Duodenal mucosa (tissue), 2 donors: ENCODE measurements around the gene LRRC56.

ENCODE experiments used
- H3K27ac ChIP-seq: one replicate; pipeline ENCODE4 v1.7.0; 2013; ENCODE audit warnings: low read depth, low read length
- H3K27me3 ChIP-seq, 2 donors: one replicate each; pipeline ENCODE4 v1.7.0; 2013; ENCODE audit warnings: low read length in 2 of 2, control low read depth in 1 of 2; ENCODE audit not compliant: insufficient read depth in 2 of 2, control insufficient read depth in 1 of 2
- H3K36me3 ChIP-seq, 2 donors: one replicate each; pipeline ENCODE4 v1.7.0; 2013; ENCODE audit warnings: low read length in 2 of 2, control low read depth in 1 of 2; ENCODE audit not compliant: insufficient read depth in 2 of 2, control insufficient read depth in 1 of 2
- H3K4me1 ChIP-seq, 2 donors: one replicate each; pipeline ENCODE4 v1.7.0; 2013; ENCODE audit warnings: low read length in 2 of 2, control low read depth in 1 of 2; ENCODE audit not compliant: insufficient read depth in 2 of 2, control insufficient read depth in 1 of 2
- H3K4me3 ChIP-seq, 2 donors: one replicate each; pipeline ENCODE4 v1.7.0; 2013; ENCODE audit warnings: low read length in 2 of 2, low read depth in 1 of 2
- H3K9ac ChIP-seq, 2 donors: one replicate each; pipeline ENCODE4 v1.7.0; 2013; ENCODE audit warnings: low read length in 2 of 2, low read depth in 1 of 2
- H3K9me3 ChIP-seq, 2 donors: one replicate each; pipeline ENCODE4 v1.7.0; 2013; ENCODE audit warnings: low read length in 2 of 2, control low read depth in 1 of 2; ENCODE audit not compliant: control insufficient read depth in 1 of 2

Gene LRRC56

GRCh38 chr11:492427-493226, 44.7 kb upstream of the LRRC56 start:
- no peaks in the 10 kb centered on the region for H3K9me3 ChIP-seq
- H3K4me3 ChIP-seq: no peak overlapping the region
- no peaks in the 10 kb centered on the region for H3K27me3 ChIP-seq
- no peak overlapping the region for H3K9ac ChIP-seq
- H3K27ac ChIP-seq: no peak overlapping the region
- H3K4me1 ChIP-seq: no peaks in the 10 kb centered on the region
- peaks cover 21 to 43% of the 10 kb centered on the region in 2 donors for H3K36me3 ChIP-seq

GRCh38 chr11:494761-495536, 42.4 kb upstream of the LRRC56 start:
- H3K9me3 ChIP-seq: no peaks in the 10 kb centered on the region
- H3K4me3 ChIP-seq: no peak overlapping the region
- H3K27ac ChIP-seq: no peak overlapping the region
- H3K4me1 ChIP-seq: no peaks in the 10 kb centered on the region
- no peak overlapping the region for H3K9ac ChIP-seq
- no peaks in the 10 kb centered on the region for H3K27me3 ChIP-seq
- peaks cover 43 to 63% of the 10 kb centered on the region in 2 donors for H3K36me3 ChIP-seq

GRCh38 chr11:495537-495931, 41.8 kb upstream of the LRRC56 start:
- Histone ChIP-seq H3K9me3 (no peaks in the 10 kb centered on the region), H3K9ac (no peak overlapping the region), H3K27ac (no peak overlapping the region), H3K36me3 (peaks cover 49 to 64% of the 10 kb centered on the region in 2 donors), H3K27me3 (no peaks in the 10 kb centered on the region), H3K4me1 (no peaks in the 10 kb centered on the region), H3K4me3 (no peak overlapping the region)

GRCh38 chr11:496834-497564, 40.3 kb upstream of the LRRC56 start:
- Histone ChIP-seq H3K27me3 (no peaks in the 10 kb centered on the region), H3K4me3 (no peak overlapping the region), H3K27ac (no peak overlapping the region), H3K9me3 (no peaks in the 10 kb centered on the region), H3K9ac (no peak overlapping the region), H3K36me3 (peaks cover 50 to 74% of the 10 kb centered on the region in 2 donors), H3K4me1 (no peaks in the 10 kb centered on the region)

- no peaks in the 10 kb centered on the region for H3K4me1 ChIP-seq
Observed at GRCh38 chr11:497565-498296, 39.6 kb upstream of the LRRC56 start.

GRCh38 chr11:498297-499181, 38.8 kb upstream of the LRRC56 start:
- H3K27ac ChIP-seq: no peak overlapping the region
- H3K4me3 ChIP-seq: no peak overlapping the region
- peaks cover 0 to under 1% of the 10 kb centered on the region in 2 donors for H3K4me1 ChIP-seq
- H3K27me3 ChIP-seq: no peaks in the 10 kb centered on the region
- peaks cover 50 to 77% of the 10 kb centered on the region in 2 donors for H3K36me3 ChIP-seq
- no peaks in the 10 kb centered on the region for H3K9me3 ChIP-seq
- H3K9ac ChIP-seq: no peak overlapping the region

More at GRCh38 chr11:497565-498296, 39.6 kb upstream of the LRRC56 start:
- no peak overlapping the region for H3K9ac ChIP-seq
- no peaks in the 10 kb centered on the region for H3K27me3 ChIP-seq
- no peak overlapping the region for H3K4me3 ChIP-seq
- no peaks in the 10 kb centered on the region for H3K9me3 ChIP-seq
- H3K36me3 ChIP-seq: peaks cover 50 to 77% of the 10 kb centered on the region in 2 donors
- no peak overlapping the region for H3K27ac ChIP-seq

GRCh38 chr11:499201-500076, 37.9 kb upstream of the LRRC56 start:
- H3K4me1 ChIP-seq: peaks cover 5 to 7% of the 10 kb centered on the region in 2 donors
- H3K9me3 ChIP-seq: no peaks in the 10 kb centered on the region
- no peak overlapping the region for H3K9ac ChIP-seq
- H3K4me3 ChIP-seq: no peak overlapping the region
- peaks cover 47 to 73% of the 10 kb centered on the region in 2 donors for H3K36me3 ChIP-seq
- H3K27me3 ChIP-seq: no peaks in the 10 kb centered on the region
- no peak overlapping the region for H3K27ac ChIP-seq

GRCh38 chr11:501001-501682, 36.2 kb upstream of the LRRC56 start:
- Histone ChIP-seq H3K9me3 (no peaks in the 10 kb centered on the region), H3K4me3 (no peak overlapping the region), H3K27me3 (no peaks in the 10 kb centered on the region), H3K4me1 (peaks cover 21 to 23% of the 10 kb centered on the region in 2 donors), H3K36me3 (peaks cover 38 to 59% of the 10 kb centered on the region in 2 donors), H3K9ac (no peak overlapping the region), H3K27ac (no peak overlapping the region)
